ENCODE results near the gene TNK1. TPM values are rescaled to one million over a fixed set of nuclear protein-coding genes. Genes with fewer than 3 reads are reported as not detected.

TNK1 gene
- total and polyA plus RNA-seq, 2 of the 8 experiments (the other 6 are each of a cell fraction or from before 2014, with no cell fraction given): 7.6 to 9.5 TPM

DNA sequence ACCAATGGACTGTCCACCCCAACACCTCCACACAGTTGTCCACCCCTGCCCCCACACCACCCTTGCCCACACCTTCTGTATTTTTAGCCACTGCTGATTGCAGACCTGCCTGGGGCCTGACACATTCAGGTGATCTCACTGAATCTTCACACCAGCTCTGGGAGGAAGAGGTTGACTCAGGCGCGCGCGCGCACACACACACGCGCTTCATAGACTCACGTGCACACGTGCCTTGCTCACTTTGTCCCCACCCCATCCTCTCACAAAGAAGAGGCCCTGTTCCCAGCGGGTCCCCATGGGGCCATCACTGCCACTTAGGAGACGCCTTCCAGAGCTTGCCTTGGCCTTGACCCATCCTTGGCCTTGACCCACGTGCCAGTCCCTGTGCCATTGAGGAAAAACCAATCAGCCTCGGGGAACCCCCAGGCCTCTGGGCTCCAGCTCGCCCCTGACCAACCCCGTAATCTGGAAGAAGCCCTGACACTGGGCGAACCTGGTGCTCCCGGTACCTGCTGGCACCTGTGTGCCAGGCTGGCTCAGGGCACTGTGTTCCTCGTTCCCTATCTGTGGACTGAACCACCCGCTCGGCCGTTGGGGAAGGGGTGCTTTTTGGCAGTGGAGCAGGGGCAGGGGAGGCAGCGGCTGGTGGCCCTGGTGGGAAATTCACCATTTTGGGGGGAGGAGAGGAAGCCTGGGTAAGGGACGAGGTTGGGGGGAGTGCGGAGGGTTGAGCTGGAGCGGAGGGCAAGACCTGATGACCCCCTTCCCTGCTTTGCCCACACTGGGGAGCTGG is 29.9 kb downstream of the TNK1 start (continued):
- TF ChIP-seq SIX5 (IDR thresholded peaks at IDR 0.05; ENCODE audit: low read depth, low read length): no peak
- no peak for TF ChIP-seq JUN (IDR thresholded peaks at IDR 0.05; ENCODE audit: low read depth, low read length)
- no peak for TF ChIP-seq TEAD4 (IDR thresholded peaks at IDR 0.05; ENCODE audit: low read depth, low read length)
- no peak for TF ChIP-seq CREB1 (IDR thresholded peaks at IDR 0.05)
- TF ChIP-seq, protein P1, sequence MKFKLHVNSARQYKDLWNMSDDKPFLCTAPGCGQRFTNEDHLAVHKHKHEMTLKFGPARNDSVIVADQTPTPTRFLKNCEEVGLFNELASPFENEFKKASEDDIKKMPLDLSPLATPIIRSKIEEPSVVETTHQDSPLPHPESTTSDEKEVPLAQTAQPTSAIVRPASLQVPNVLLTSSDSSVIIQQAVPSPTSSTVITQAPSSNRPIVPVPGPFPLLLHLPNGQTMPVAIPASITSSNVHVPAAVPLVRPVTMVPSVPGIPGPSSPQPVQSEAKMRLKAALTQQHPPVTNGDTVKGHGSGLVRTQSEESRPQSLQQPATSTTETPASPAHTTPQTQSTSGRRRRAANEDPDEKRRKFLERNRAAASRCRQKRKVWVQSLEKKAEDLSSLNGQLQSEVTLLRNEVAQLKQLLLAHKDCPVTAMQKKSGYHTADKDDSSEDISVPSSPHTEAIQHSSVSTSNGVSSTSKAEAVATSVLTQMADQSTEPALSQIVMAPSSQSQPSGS (IDR thresholded peaks at IDR 0.05; ENCODE audit: low read length): no peak
